ENCODE data around the gene TTLL10. TPM values are rescaled to one million over a fixed set of nuclear protein-coding genes. Genes with fewer than 3 reads are reported as not detected.

TTLL10 gene
- total and polyA plus RNA-seq, 4 experiments from 2014 or later, result 0.27 to 0.45 TPM; not detected in 2

DNA sequence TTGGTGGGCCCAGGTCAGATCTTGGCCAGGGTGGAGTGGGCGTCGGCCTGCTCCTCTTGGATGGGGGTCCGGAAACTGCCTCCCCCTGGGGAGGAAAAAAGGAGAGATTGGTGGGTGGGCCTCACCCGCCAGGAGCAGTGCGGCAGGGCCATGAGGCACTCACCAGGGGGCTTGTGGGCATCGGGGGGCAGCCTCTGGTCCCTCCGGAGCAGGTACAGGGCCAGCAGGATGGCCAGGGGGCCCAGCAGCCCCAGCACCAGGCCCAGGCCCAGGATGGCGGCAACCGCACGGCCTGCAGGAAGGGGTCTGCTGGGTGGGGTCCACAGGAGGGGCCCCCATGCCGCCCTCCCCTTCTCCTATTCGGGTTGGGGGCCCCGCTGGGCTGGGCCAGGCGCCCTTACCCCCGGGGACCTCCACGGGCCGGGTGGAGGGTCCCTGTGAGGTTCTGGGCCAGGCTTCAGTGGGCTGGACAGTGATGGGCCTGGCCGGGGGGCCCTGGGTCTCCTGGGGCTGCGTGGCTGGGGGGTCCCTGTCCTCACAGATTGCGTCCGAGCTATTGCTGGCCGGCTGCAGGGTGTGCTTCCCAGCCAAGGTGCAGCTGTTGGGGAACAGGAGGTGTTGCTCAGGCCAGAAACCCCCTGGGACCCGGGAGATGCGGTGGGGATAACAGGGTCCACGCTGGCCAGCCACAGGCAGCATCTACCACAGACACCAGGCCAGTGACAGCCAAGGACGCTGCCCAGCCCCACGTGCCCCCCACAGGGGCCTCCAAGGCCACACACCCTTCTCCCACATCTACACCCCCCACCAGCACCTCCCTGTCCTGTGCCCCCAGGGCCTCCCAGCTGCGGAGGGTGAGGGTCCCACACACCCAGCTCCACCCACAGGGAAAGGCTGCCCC, 38.1 kb downstream of the TTLL10 start:
- Histone ChIP-seq H3K4me3 (ENCODE audit: low read length in 2 of 2) (no peak overlapping the region), H3K27me3 (ENCODE audit: insufficient read depth, low read length) (no peaks in the 10 kb centered on the region), H3K36me3 (ENCODE audit: insufficient read depth, low read length) (no peaks in the 10 kb centered on the region), H3K27ac (ENCODE audit: low read depth, low read length) (peak overlapping the region; percentile 41), H3K9me3 (ENCODE audit: control insufficient read depth in 1 of 2, low read length in 2 of 2) (no peaks in the 10 kb centered on the region), H3K4me1 (ENCODE audit: insufficient read depth, low read length) (peaks cover 80% of the 10 kb centered on the region)
- Mint-ChIP-seq H3K27me3 (no peaks in the 10 kb centered on the region), H3K4me1 (peaks cover 18 to 61% (median 36%) of the 10 kb centered on the region in 4 donors), H3K9me3 (no peaks in the 10 kb centered on the region), H3K4me3 (peak overlapping the region; percentile 47 to 79 (median 66)), H3K27ac (peak overlapping the region in 5 of 7 donors; percentile 52 to 86 (median 60)), H3K36me3 (peaks cover 0 to 6% of the 10 kb centered on the region in 2 donors)
- POLR2A ChIA-PET (ENCODE audit: partially characterized antibody), result interaction anchor here (0.8 to 2.2 kb wide), 4 partner anchors 13 to 198 kb away, joined by 3 to 11 read pairs (median 8); partner anchors contain the start of genes B3GALT6 and SDF4
- peak in 1 of 5 donors; percentile 33 for DNase-seq
- CTCF ChIA-PET (ENCODE audit: partially characterized antibody), result interaction anchor here (0.6 kb wide), 1 partner anchor 52 kb away, joined by 3 read pairs; no protein-coding TSS in a partner anchor
- intact Hi-C loops (cut with micrococcal nuclease), result no loop called here

DNA sequence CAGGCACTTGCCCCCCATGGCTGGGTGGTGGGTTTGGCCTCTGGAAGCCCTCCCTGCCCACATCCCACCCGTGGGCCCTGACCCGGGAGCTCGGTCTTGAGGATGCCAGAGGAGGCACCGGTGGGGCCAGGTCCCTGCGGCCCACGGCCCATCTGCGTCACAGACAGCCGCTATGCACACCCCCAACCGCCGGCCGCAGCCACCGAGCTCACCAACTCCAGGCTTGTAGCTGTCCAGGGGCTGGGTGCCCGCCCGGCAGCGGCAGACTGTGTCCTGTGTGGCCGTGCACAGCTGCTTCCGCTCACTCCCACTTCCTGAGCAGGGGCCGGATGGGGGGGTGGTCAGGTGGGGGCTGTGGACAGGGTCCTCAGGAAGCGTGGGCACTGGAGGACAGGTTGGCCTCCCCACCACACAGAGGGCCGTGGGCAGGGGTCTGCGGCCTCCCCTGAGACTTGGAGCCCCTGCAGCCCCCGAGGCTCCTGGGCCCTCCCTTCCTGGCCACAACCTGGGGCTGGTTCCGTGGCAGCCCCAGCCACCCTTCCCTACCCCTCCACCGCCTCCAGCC, 39.2 kb downstream of the TTLL10 start:
- Mint-ChIP-seq H3K27ac (peak overlapping the region in 6 of 7 donors; percentile 25 to 98 (median 57)), H3K4me3 (peak overlapping the region; percentile 43 to 83 (median 74)), H3K9me3 (no peaks in the 10 kb centered on the region), H3K4me1 (peaks cover 17 to 64% (median 40%) of the 10 kb centered on the region in 4 donors), H3K27me3 (no peaks in the 10 kb centered on the region), H3K36me3 (peaks cover 0 to 10% of the 10 kb centered on the region in 2 donors)
- intact Hi-C loops (cut with micrococcal nuclease), result no loop called here
- H3K4me3 ChIP-seq (ENCODE audit: low read length in 2 of 2), result peak overlapping the region; percentile 55 to 78
- H3K27ac ChIP-seq (ENCODE audit: low read depth, low read length), result peak overlapping the region; percentile 86
- peaks cover 80% of the 10 kb centered on the region for H3K4me1 ChIP-seq (ENCODE audit: insufficient read depth, low read length)
- peaks cover 2% of the 10 kb centered on the region for H3K36me3 ChIP-seq (ENCODE audit: insufficient read depth, low read length)
- CTCF ChIA-PET (ENCODE audit: partially characterized antibody), result interaction anchor here (0.6 kb wide), 1 partner anchor 53 kb away, joined by 3 read pairs; no protein-coding TSS in a partner anchor
- no peaks in the 10 kb centered on the region for H3K9me3 ChIP-seq (ENCODE audit: control insufficient read depth in 1 of 2, low read length in 2 of 2)
- peak; percentile 46 to 71 (median 57) for DNase-seq
- POLR2A ChIA-PET (ENCODE audit: partially characterized antibody), result interaction anchor here (0.8 to 2.2 kb wide), 5 partner anchors 14 to 199 kb away, joined by 3 to 11 read pairs (median 6); partner anchors contain the start of genes B3GALT6 and SDF4
- no peaks in the 10 kb centered on the region for H3K27me3 ChIP-seq (ENCODE audit: insufficient read depth, low read length)

DNA sequence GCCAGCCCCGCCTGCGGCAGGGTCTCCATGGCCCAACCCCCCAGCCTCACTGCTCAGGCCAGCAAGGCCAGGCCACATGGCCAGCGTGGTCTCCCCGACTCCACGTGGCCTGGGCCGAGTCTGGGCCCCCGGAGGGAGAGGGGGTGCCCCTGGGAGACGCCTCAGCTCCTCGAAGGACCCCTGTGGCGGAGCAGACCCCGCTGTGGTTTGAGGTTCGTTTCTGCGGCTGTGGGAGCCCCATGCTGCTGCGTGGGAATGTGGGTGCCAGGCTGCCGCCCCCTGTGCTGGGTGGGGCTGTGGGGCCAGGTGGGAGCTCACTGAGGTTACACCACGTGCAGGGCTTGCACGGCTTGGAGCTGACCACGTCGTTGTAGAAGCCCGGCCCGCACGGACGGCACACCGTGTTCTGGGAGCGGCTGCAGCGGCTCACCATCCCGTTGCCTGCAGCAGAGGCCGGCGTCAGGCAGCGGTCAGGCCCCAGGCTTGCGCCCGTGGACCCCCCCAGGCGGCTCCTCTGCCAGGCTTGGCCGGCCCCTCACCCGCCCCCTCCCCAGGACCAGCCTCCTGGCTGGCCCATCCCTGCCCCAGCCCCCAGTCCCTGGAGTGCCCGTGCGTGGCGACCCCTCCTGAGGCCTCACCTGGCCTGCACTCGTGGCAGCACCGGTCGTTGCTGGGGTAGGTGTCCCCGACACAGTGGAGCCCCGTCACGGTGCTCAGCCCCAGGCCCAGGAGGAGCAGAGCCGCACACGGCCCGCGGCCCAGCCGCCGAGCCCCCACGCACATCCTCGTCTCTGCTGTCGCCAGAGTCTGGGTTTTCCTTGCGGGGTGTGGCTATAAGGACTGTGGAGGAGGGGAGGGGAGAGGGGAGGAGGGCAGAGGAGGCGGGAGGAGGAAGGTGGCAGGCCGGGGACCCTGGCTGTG, 39.9 kb downstream of the TTLL10 start, which contains the start of gene TNFRSF4:
TSS of gene TNFRSF4 (minus strand) at position 809 of the 921 bp plus-strand sequence. CDS start at position 783, 26 bp downstream.
- no peaks in the 10 kb centered on the region for H3K9me3 Mint-ChIP-seq
- H3K27ac Mint-ChIP-seq, result peak within 1 kb of the TSS; percentile 79 to 100 (median 94)
- CTCF ChIA-PET (ENCODE audit: partially characterized antibody), result no interaction called here
- DNase-seq, result peak in 4 of 5 donors; percentile 42 to 62 (median 54)
- peaks cover 12 to 62% (median 36%) of the 10 kb centered on the region in 4 donors for H3K4me1 Mint-ChIP-seq
- H3K36me3 Mint-ChIP-seq, result peaks cover 0 to 10% of the 10 kb centered on the region in 2 donors
- H3K4me3 ChIP-seq (ENCODE audit: low read length in 2 of 2), result peak within 1 kb of the TSS; percentile 55 to 78
- peak within 1 kb of the TSS; percentile 86 for H3K27ac ChIP-seq (ENCODE audit: low read depth, low read length)
- intact Hi-C loops (cut with micrococcal nuclease), result loop anchor here (2.0 kb wide), 1 partner anchor 17 kb away; no protein-coding TSS in a partner anchor
- H3K36me3 ChIP-seq (ENCODE audit: insufficient read depth, low read length), result peaks cover 9% of the 10 kb centered on the region
- peak within 1 kb of the TSS; percentile 71 to 83 (median 79) for H3K4me3 Mint-ChIP-seq
- H3K27me3 Mint-ChIP-seq, result no peaks in the 10 kb centered on the region
- H3K4me1 ChIP-seq (ENCODE audit: insufficient read depth, low read length), result peaks cover 81% of the 10 kb centered on the region
- POLR2A ChIA-PET (ENCODE audit: partially characterized antibody), result interaction anchor here (0.5 to 3.3 kb wide), 8 partner anchors 13 to 84 kb away, joined by 3 to 17 read pairs (median 6); partner anchors contain the start of genes B3GALT6 and SDF4
- no peaks in the 10 kb centered on the region for H3K27me3 ChIP-seq (ENCODE audit: insufficient read depth, low read length)
- no peaks in the 10 kb centered on the region for H3K9me3 ChIP-seq (ENCODE audit: control insufficient read depth in 1 of 2, low read length in 2 of 2)

DNA sequence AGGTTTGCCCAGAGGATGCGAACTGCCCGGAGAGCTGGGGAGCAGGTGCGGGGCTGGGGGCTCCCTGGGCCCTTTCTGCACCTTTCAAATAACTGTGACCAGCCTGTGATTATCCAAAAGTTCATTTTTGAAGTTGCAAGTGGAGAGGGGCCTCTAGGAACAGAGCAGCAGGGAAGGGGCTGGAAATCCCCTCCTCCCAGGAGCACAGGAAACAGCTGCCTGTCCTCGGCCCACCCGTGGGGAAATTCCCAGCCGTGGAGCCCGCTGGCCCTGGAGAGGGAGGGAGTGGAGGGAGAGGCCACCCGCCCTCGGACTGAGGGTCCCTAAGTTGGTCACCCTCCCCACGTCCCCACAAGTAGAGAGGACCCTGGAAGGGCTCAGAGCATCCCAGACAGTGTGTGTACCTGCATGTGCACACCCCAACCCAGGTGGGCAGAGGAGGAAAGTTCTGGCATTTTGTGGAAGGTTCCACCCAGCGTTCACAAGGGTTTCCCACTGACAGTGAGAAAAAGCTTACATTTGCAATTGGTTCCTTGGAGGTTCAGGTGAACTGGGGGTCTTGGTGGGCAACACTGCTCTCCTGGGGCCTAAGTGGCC, 41.5 kb downstream of the TTLL10 start:
- intact Hi-C loops (cut with micrococcal nuclease), result loop anchor here (2.0 kb wide), 1 partner anchor 16 kb away; no protein-coding TSS in a partner anchor
- Mint-ChIP-seq H3K9me3 (no peaks in the 10 kb centered on the region), H3K27me3 (no peaks in the 10 kb centered on the region), H3K4me1 (peaks cover 13 to 61% (median 37%) of the 10 kb centered on the region in 4 donors), H3K36me3 (peaks cover 0 to 16% of the 10 kb centered on the region in 2 donors), H3K27ac (peak overlapping the region; percentile 79 to 100 (median 94)), H3K4me3 (peak overlapping the region in 7 of 8 donors; percentile 49 to 82 (median 77))
- peak in 1 of 5 donors; percentile 70 for DNase-seq
- Histone ChIP-seq H3K27me3 (ENCODE audit: insufficient read depth, low read length) (no peaks in the 10 kb centered on the region), H3K36me3 (ENCODE audit: insufficient read depth, low read length) (peaks cover 10% of the 10 kb centered on the region), H3K4me1 (ENCODE audit: insufficient read depth, low read length) (peaks cover 82% of the 10 kb centered on the region), H3K27ac (ENCODE audit: low read depth, low read length) (peak overlapping the region; percentile 86), H3K9me3 (ENCODE audit: control insufficient read depth in 1 of 2, low read length in 2 of 2) (no peaks in the 10 kb centered on the region), H3K4me3 (ENCODE audit: low read length in 2 of 2) (no peak overlapping the region)
- ChIA-PET POLR2A (ENCODE audit: partially characterized antibody) (interaction anchor here (1.2 to 4.1 kb wide), 6 partner anchors 9 to 78 kb away, joined by 3 to 38 read pairs (median 6); partner anchors contain the start of gene TNFRSF18), CTCF (ENCODE audit: partially characterized antibody) (interaction anchor here (1.2 kb wide), 1 partner anchor 16 kb away, joined by 5 read pairs; no protein-coding TSS in a partner anchor)

- H3K36me3 Mint-ChIP-seq, result peaks cover 0 to 22% of the 10 kb centered on the region in 2 donors
- H3K4me3 ChIP-seq (ENCODE audit: low read length in 2 of 2), result no peak overlapping the region
- peak overlapping the region in 7 of 8 donors; percentile 79 to 98 (median 84) for H3K4me3 Mint-ChIP-seq
- no peaks in the 10 kb centered on the region for H3K9me3 ChIP-seq (ENCODE audit: control insufficient read depth in 1 of 2, low read length in 2 of 2)
- H3K9me3 Mint-ChIP-seq, result no peaks in the 10 kb centered on the region
- H3K27ac Mint-ChIP-seq, result peak overlapping the region; percentile 98 to 100 (median 99)
- H3K27me3 ChIP-seq (ENCODE audit: insufficient read depth, low read length), result no peaks in the 10 kb centered on the region
- no peaks in the 10 kb centered on the region for H3K27me3 Mint-ChIP-seq
- peaks cover 10% of the 10 kb centered on the region for H3K36me3 ChIP-seq (ENCODE audit: insufficient read depth, low read length)
- intact Hi-C loops (cut with micrococcal nuclease), result loop anchor here (2.0 kb wide), 1 partner anchor 15 kb away; no protein-coding TSS in a partner anchor
- peaks cover 17 to 64% (median 36%) of the 10 kb centered on the region in 4 donors for H3K4me1 Mint-ChIP-seq
- H3K4me1 ChIP-seq (ENCODE audit: insufficient read depth, low read length), result peaks cover 78% of the 10 kb centered on the region
- ChIA-PET CTCF (ENCODE audit: partially characterized antibody) (interaction anchor here (1.2 kb wide), 1 partner anchor 15 kb away, joined by 5 read pairs; no protein-coding TSS in a partner anchor), POLR2A (ENCODE audit: partially characterized antibody) (interaction anchor here (1.2 to 4.1 kb wide), 5 partner anchors 10 to 79 kb away, joined by 3 to 38 read pairs (median 4); partner anchors contain the start of gene TNFRSF18)
- peak in 1 of 5 donors; percentile 35 for DNase-seq
- peak overlapping the region; percentile 86 for H3K27ac ChIP-seq (ENCODE audit: low read depth, low read length)
These were observed 42.4 kb downstream of the TTLL10 start for GRCh38 chr1:1215881-1216605.
